ENCODE results near the gene UBR1. TPM values are rescaled to one million over a fixed set of nuclear protein-coding genes. Genes with fewer than 3 reads are reported as not detected.

UBR1 gene
- total RNA-seq, 3 donors from 2014 or later (not counting 1 experiment from before 2014, with no cell fraction given) = 54.3 to 70.5 (median 61.4) TPM

GRCh38 chr15:43096411-43096810, 9.4 kb downstream of the UBR1 start:
- intact Hi-C loops (cut with micrococcal nuclease) = no loop called here
- TF ChIP-seq CTCF (IDR thresholded peaks at IDR 0.05) = no peak
- Histone ChIP-seq H3K4me3 (ENCODE audit: low read length) (no peak overlapping the region), H3K27me3 (ENCODE audit: control insufficient read depth, insufficient read depth, low read length) (no peaks in the 10 kb centered on the region), H3K36me3 (ENCODE audit: control insufficient read depth, insufficient read depth, low read length) (peaks cover 10% of the 10 kb centered on the region), H3K4me1 (ENCODE audit: control insufficient read depth, insufficient read depth, low read length) (no peaks in the 10 kb centered on the region), H3K9me3 (ENCODE audit: control insufficient read depth, insufficient read depth, low read length) (no peaks in the 10 kb centered on the region), H3K27ac (ENCODE audit: low read length) (no peak overlapping the region)
- Mint-ChIP-seq H3K4me1 (peaks cover 52 to 58% of the 10 kb centered on the region in 2 donors), H3K27ac (peak overlapping the region; percentile 23 to 67), H3K9me3 (no peaks in the 10 kb centered on the region), H3K4me3 (no peak overlapping the region), H3K36me3 (no peaks in the 10 kb centered on the region), H3K27me3 (ENCODE audit: low read depth in 2 of 2) (no peaks in the 10 kb centered on the region)
- ATAC-seq = no peak
- no peak for DNase-seq
- 97% methylated on average over 5 of the region's 6 CpGs for WGBS (ENCODE audit: insufficient coverage)

GRCh38 chr15:43095708-43096347, 10.0 kb downstream of the UBR1 start:
- TF ChIP-seq CTCF (IDR thresholded peaks at IDR 0.05) = no peak
- Mint-ChIP-seq H3K4me3 (no peak overlapping the region), H3K9me3 (no peaks in the 10 kb centered on the region), H3K4me1 (peaks cover 46 to 52% of the 10 kb centered on the region in 2 donors), H3K27me3 (ENCODE audit: low read depth in 2 of 2) (no peaks in the 10 kb centered on the region), H3K36me3 (no peaks in the 10 kb centered on the region), H3K27ac (peak overlapping the region; percentile 18 to 37)
- no peak for ATAC-seq
- Histone ChIP-seq H3K27ac (ENCODE audit: low read length) (no peak overlapping the region), H3K27me3 (ENCODE audit: control insufficient read depth, insufficient read depth, low read length) (no peaks in the 10 kb centered on the region), H3K4me1 (ENCODE audit: control insufficient read depth, insufficient read depth, low read length) (no peaks in the 10 kb centered on the region), H3K9me3 (ENCODE audit: control insufficient read depth, insufficient read depth, low read length) (no peaks in the 10 kb centered on the region), H3K4me3 (ENCODE audit: low read length) (no peak overlapping the region), H3K36me3 (ENCODE audit: control insufficient read depth, insufficient read depth, low read length) (peaks cover 6% of the 10 kb centered on the region)
- intact Hi-C loops (cut with micrococcal nuclease) = no loop called here
- WGBS (ENCODE audit: insufficient coverage) = 99% methylated on average over 7 of the region's 8 CpGs
- no peak for DNase-seq

GRCh38 chr15:43095243-43095642, 10.6 kb downstream of the UBR1 start:
- peaks cover 40 to 47% of the 10 kb centered on the region in 2 donors for H3K4me1 Mint-ChIP-seq
- no peaks in the 10 kb centered on the region for H3K9me3 Mint-ChIP-seq
- Histone ChIP-seq H3K27ac (ENCODE audit: low read length) (no peak overlapping the region), H3K4me1 (ENCODE audit: control insufficient read depth, insufficient read depth, low read length) (no peaks in the 10 kb centered on the region), H3K27me3 (ENCODE audit: control insufficient read depth, insufficient read depth, low read length) (no peaks in the 10 kb centered on the region), H3K36me3 (ENCODE audit: control insufficient read depth, insufficient read depth, low read length) (peaks cover 3% of the 10 kb centered on the region), H3K4me3 (ENCODE audit: low read length) (no peak overlapping the region), H3K9me3 (ENCODE audit: control insufficient read depth, insufficient read depth, low read length) (no peaks in the 10 kb centered on the region)
- H3K4me3 Mint-ChIP-seq = no peak overlapping the region
- peak overlapping the region; percentile 18 to 37 for H3K27ac Mint-ChIP-seq
- DNase-seq (no peak), ATAC-seq (no peak)
- TF ChIP-seq CTCF (IDR thresholded peaks at IDR 0.05) = no peak
- H3K27me3 Mint-ChIP-seq (ENCODE audit: low read depth in 2 of 2) = no peaks in the 10 kb centered on the region
- no peaks in the 10 kb centered on the region for H3K36me3 Mint-ChIP-seq
- no CpG with 5 or more reads among the region's 1 CpG for WGBS (ENCODE audit: insufficient coverage)
- intact Hi-C loops (cut with micrococcal nuclease) = no loop called here
